HG02623 (cell line): ENCODE data around the gene MMP24.

Experiments
- ATAC-seq: cut with Tn5 transposase; IDR thresholded peaks from one replicate; pipeline ENCODE4 v1.9.1; 2021; ENCODE audit warnings: moderate library complexity; ENCODE audit not compliant: unreplicated experiment

MMP24 gene

GRCh38 chr20:35291654-35292503, 65.4 kb downstream of the MMP24 start, which contains the start of gene FAM83C:
Gene FAM83C (minus strand): TSS chr20:35292425. CDS start chr20:35292304, 121 bp downstream.
- no peak for ATAC-seq

- ATAC-seq: no peak
Observed at GRCh38 chr20:35292504-35293285, 66.2 kb downstream of the MMP24 start.

- ATAC-seq: no peak
Observed at GRCh38 chr20:35293303-35294292, 67.1 kb downstream of the MMP24 start.

- ATAC-seq: no peak
Observed at GRCh38 chr20:35294293-35294685, 67.8 kb downstream of the MMP24 start.

- ATAC-seq: no peak
Observed at GRCh38 chr20:35295058-35295457, 68.6 kb downstream of the MMP24 start.

- no peak for ATAC-seq
Observed at GRCh38 chr20:35295674-35296073, 69.2 kb downstream of the MMP24 start.

- ATAC-seq: no peak
Observed at GRCh38 chr20:35296101-35296554, 69.6 kb downstream of the MMP24 start.

- ATAC-seq: no peak
Observed at GRCh38 chr20:35297155-35297554, 70.7 kb downstream of the MMP24 start.

- ATAC-seq: no peak
Observed at GRCh38 chr20:35297740-35298139, 71.2 kb downstream of the MMP24 start.

GRCh38 chr20:35298264-35298663, 71.8 kb downstream of the MMP24 start:
- ATAC-seq: no peak

- ATAC-seq: no peak
Observed at GRCh38 chr20:35299780-35300179, 73.3 kb downstream of the MMP24 start.

- no peak for ATAC-seq
Observed at GRCh38 chr20:35300469-35301262, 74.2 kb downstream of the MMP24 start.

- no peak for ATAC-seq
Observed at GRCh38 chr20:35301426-35301825, 74.9 kb downstream of the MMP24 start.

GRCh38 chr20:35302421-35303335, 76.2 kb downstream of the MMP24 start:
- no peak for ATAC-seq

GRCh38 chr20:35303382-35303734, 76.9 kb downstream of the MMP24 start:
- ATAC-seq: no peak

GRCh38 chr20:35303735-35304491, 77.4 kb downstream of the MMP24 start:
- no peak for ATAC-seq

- ATAC-seq: no peak
Observed at GRCh38 chr20:35304956-35305355, 78.5 kb downstream of the MMP24 start.
